ENCODE measurements around the gene TMEM106B. TPM values are rescaled to one million over a fixed set of nuclear protein-coding genes. Genes with fewer than 3 reads are reported as not detected.

The TMEM106B gene
- total and polyA plus RNA-seq, 2 of the 8 experiments (the other 6 are each of a cell fraction or from before 2014, with no cell fraction given) = 16.0 to 29.1 TPM

DNA sequence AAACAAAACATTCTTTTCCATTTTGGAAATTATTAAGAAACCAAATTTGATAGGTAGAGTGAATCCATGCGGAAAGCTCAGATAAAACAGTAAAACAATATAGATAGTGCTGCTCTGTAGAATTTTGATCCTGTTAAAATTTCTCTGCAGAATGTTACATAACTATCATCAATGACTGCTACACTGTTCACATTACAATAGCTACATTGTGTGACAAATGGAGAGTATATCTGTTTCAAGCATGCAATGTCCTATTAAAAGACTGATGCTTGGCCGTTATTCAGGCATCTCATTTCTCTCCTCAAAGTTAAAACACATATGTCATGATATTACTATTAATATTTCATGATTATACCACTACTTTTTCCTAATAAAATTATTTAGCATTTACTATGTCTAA, 14.7 kb upstream of the TMEM106B start:
- H2BK5ac ChIP-seq (ENCODE audit: low read depth, low read length) = no peak overlapping the region
- H3K23ac ChIP-seq (ENCODE audit: insufficient read length) = no peak overlapping the region
- POLR2A ChIA-PET (ENCODE audit: partially characterized antibody) = interaction anchor here (2.0 kb wide), 1 partner anchor 15 kb away, joined by 6 read pairs; the partner anchor contains the start of gene TMEM106B

More for the DNA sequence above, 14.7 kb upstream of the TMEM106B start:
- TF ChIP-seq HDAC6 (IDR thresholded peaks at IDR 0.05; ENCODE audit: low read depth, low read length) = no peak
- no peak for TF ChIP-seq TAF7 (optimal IDR thresholded peaks at IDR 0.05; ENCODE audit: borderline replicate concordance, low read depth, low read length)
- TF ChIP-seq KDM4A (IDR thresholded peaks at IDR 0.05; ENCODE audit: low read depth, low read length, severe bottlenecking) = no peak
- TF ChIP-seq EP300 (IDR thresholded peaks at IDR 0.05; ENCODE audit: borderline replicate concordance in 1 of 2, low read depth in 2 of 2, low read length in 2 of 2) = no peak
- TF ChIP-seq POLR2AphosphoS5 (IDR thresholded peaks at IDR 0.05; ENCODE audit: low read depth, low read length) = no peak
- TF ChIP-seq ZNF274 (IDR thresholded peaks at IDR 0.05; ENCODE audit: borderline replicate concordance, extremely low read depth, low read length) = no peak
- no peak for TF ChIP-seq BRCA1 (IDR thresholded peaks at IDR 0.05; ENCODE audit: low read depth, low read length)
- no peak for TF ChIP-seq CBX8 (IDR thresholded peaks at IDR 0.05; ENCODE audit: borderline replicate concordance, low read depth, low read length)
- TF ChIP-seq E2F6 (IDR thresholded peaks at IDR 0.05) = no peak
- TF ChIP-seq TBP (IDR thresholded peaks at IDR 0.05; ENCODE audit: low read depth, low read length) = no peak
- TF ChIP-seq ATF3 (IDR thresholded peaks at IDR 0.05; ENCODE audit: insufficient read depth, low read depth, low read length) = no peak
- no peak for TF ChIP-seq EZH2 (IDR thresholded peaks at IDR 0.05; ENCODE audit: low read depth, low read length, severe bottlenecking)
- TF ChIP-seq RFX5 (IDR thresholded peaks at IDR 0.05; ENCODE audit: borderline replicate concordance, low read depth, low read length) = no peak
- Histone ChIP-seq H4K20me1 (replicated peaks in 1 of 2; ENCODE audit: control insufficient read depth in 1 of 2, insufficient read depth in 2 of 2, low read length in 2 of 2) (no peaks in the 10 kb centered on the region), H3K79me1 (ENCODE audit: low read depth, low read length) (no peaks in the 10 kb centered on the region), H3K79me2 (ENCODE audit: control insufficient read depth in 1 of 2, insufficient read depth in 2 of 2, low read length in 2 of 2) (no peaks in the 10 kb centered on the region), H3K4ac (replicated peaks; ENCODE audit: insufficient read length, low read depth, low read length) (no peak overlapping the region), H3K9me3 (ENCODE audit: insufficient read depth in 2 of 2, low read depth in 1 of 2, low read length in 1 of 2) (no peaks in the 10 kb centered on the region), H2AFZ (ENCODE audit: low read length) (no peak overlapping the region), H2BK15ac (ENCODE audit: low read length) (no peak overlapping the region), H3K4me3 (ENCODE audit: extremely low read depth in 1 of 4, insufficient read depth in 2 of 4, low read depth in 3 of 4, low read length in 4 of 4) (no peak overlapping the region), H3K27ac (ENCODE audit: low read depth, low read length) (no peak overlapping the region), H4K8ac (ENCODE audit: extremely low read depth, insufficient read depth, low read length) (no peak overlapping the region), H2BK120ac (replicated peaks; ENCODE audit: low read depth, low read length) (no peak overlapping the region), H3K4me1 (replicated peaks in 1 of 4; ENCODE audit: control insufficient read depth in 3 of 4, insufficient read depth in 4 of 4, low read length in 3 of 4) (peaks cover 0 to 9% (median 2%) of the 10 kb centered on the region in 4 experiments; a peak in 2 of 7 replicates), H3K4me2 (ENCODE audit: insufficient read depth in 1 of 2, low read depth in 2 of 2, low read length in 2 of 2) (no peak overlapping the region), H2AK5ac (ENCODE audit: low read depth, low read length) (no peak overlapping the region), H2BK20ac (ENCODE audit: low read length) (no peak overlapping the region), H4K91ac (replicated peaks; ENCODE audit: insufficient read length, low read length) (no peak overlapping the region), H3K56ac (replicated peaks; ENCODE audit: insufficient read length, low read depth, low read length) (no peak overlapping the region), H3K18ac (ENCODE audit: extremely low read depth, low read length) (no peak overlapping the region), H4K5ac (ENCODE audit: insufficient read length, low read depth, low read length) (no peak overlapping the region), H3K9ac (replicated peaks in 1 of 4; ENCODE audit: extremely low read depth in 1 of 4, low read depth in 3 of 4, low read length in 3 of 4) (no peak overlapping the region), H3K27me3 (replicated peaks in 1 of 4; ENCODE audit: control insufficient read depth in 3 of 4, extremely low read depth in 1 of 4, insufficient read depth in 3 of 4, low read length in 3 of 4) (no peaks in the 10 kb centered on the region), H3K36me3 (ENCODE audit: control insufficient read depth in 2 of 4, insufficient read depth in 4 of 4, low read length in 3 of 4) (no peaks in the 10 kb centered on the region), H3K14ac (ENCODE audit: insufficient read length) (no peak overlapping the region), H3K23me2 (ENCODE audit: low read depth, low read length) (no peaks in the 10 kb centered on the region), H2BK12ac (ENCODE audit: low read depth, low read length) (no peak overlapping the region)
- FAIRE-seq (no peak), DNase-seq (ENCODE audit: low read depth in 1 of 2, low spot score in 2 of 2) (no peak)
- CTCF ChIA-PET (ENCODE audit: partially characterized antibody) = interaction anchor here (0.6 to 1.6 kb wide), 3 partner anchors 11 to 26 kb away, joined by 3 to 5 read pairs (median 3); partner anchors contain the start of gene TMEM106B
- WGBS, 2 experiments (ENCODE audit: extremely low coverage in 1 of 2, insufficient coverage in 1 of 2, insufficient read length in 1 of 2, insufficient replicate concordance in 2 of 2, low coverage in 1 of 2, low lambda C conversion rate in 2 of 2, missing lambda C conversion rate in 1 of 2) = 87% methylated on average over 2 of the region's 2 CpGs; no CpG with 5 or more reads in 1 of the 2 experiments

All from H1 (cell line).